Coronary artery (tissue), 2 donors: ENCODE measurements around the gene C19orf18.

Experiments
- DNase-seq: peaks from one replicate; pipeline ENCODE4 v3.0.0-alpha.2; 2017; ENCODE audit warnings: low spot score
- H3K27ac ChIP-seq, 2 donors: fragments of 200-600 bp; sonication (generic); one replicate each; pipeline ENCODE4 v1.5.1; 2016 to 2019
- H3K4me3 ChIP-seq: fragments of 200-600 bp; sonication (generic); 2 replicates; pipeline ENCODE4 v1.5.1; 2016; ENCODE audit warnings: mild to moderate bottlenecking, moderate library complexity
- CTCF ChIP-seq: fragments of 200-600 bp; sonication (generic); IDR thresholded peaks from one replicate; pipeline ENCODE4 v1.5.1; 2019; ENCODE audit warnings: antibody characterized with exemption

C19orf18 gene

GRCh38 chr19:57992841-57993240, 18.5 kb upstream of the C19orf18 start:
- DNase-seq = no peak
- H3K4me3 ChIP-seq = no peak overlapping the region
- no peak for TF ChIP-seq CTCF
- H3K27ac ChIP-seq = no peak overlapping the region

- TF ChIP-seq CTCF = no peak
These were observed 4.4 kb upstream of the C19orf18 start for GRCh38 chr19:57978586-57979289.

GRCh38 chr19:57964761-57965160, 9.6 kb downstream of the C19orf18 start:
- H3K27ac ChIP-seq = no peak overlapping the region
- DNase-seq = no peak
- no peak overlapping the region for H3K4me3 ChIP-seq
- TF ChIP-seq CTCF = no peak

More at GRCh38 chr19:57978586-57979289, 4.4 kb upstream of the C19orf18 start:
- H3K27ac ChIP-seq = no peak overlapping the region
- DNase-seq = no peak
- H3K4me3 ChIP-seq = peak overlapping the region; percentile 38

DNA sequence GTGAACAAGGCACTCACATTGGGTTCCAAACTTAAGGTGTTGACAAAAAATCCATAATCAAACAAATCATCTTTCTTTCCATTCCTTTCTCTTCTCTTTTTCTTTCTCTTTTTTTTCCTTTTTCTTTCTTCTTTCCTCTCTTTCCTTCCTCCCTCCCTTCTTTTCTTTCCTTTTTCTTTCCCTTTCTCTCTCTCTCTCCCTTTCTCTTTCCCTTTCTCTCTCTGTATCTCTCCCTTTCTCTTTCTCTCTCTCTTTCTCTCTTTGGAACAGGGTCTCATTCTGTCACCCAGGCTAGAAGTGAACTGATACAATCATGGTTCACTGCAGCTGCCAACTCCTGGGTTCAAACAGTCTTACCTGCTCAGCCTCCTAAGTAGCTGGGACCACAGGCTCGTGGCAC, 12.5 kb downstream of the C19orf18 start:
- DNase-seq = no peak
- no peak for TF ChIP-seq CTCF
- Histone ChIP-seq H3K4me3 (no peak overlapping the region), H3K27ac (no peak overlapping the region)

- Histone ChIP-seq H3K27ac (no peak overlapping the region), H3K4me3 (no peak overlapping the region)
- no peak for TF ChIP-seq CTCF
- DNase-seq = no peak
These were observed 19.3 kb downstream of the C19orf18 start for GRCh38 chr19:57954996-57955395.

- no peak for TF ChIP-seq CTCF
- no peak for DNase-seq
- Histone ChIP-seq H3K27ac (no peak overlapping the region), H3K4me3 (no peak overlapping the region)
These were observed 24.6 kb downstream of the C19orf18 start for GRCh38 chr19:57949702-57950101.

DNA sequence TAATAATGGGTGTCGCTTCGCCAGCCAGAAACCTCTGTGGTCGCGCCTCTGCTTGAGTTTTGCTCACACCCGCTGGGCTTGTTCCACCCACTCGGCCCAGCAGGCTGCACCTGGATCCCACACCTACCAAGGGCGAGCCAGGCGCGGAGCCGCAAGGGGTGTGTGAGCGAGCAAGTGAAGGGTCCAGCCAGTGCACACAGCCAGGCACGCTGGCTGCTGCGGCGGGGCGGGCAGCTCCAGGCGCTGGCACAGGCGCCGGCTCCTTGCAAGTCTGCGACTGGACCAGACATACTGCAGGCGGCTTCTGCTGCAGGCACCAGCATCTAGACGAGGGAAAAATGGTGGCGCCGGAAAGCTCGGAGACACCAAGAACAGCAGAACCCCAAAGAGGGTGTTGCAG, 25.0 kb downstream of the C19orf18 start:
- Histone ChIP-seq H3K27ac (no peak overlapping the region), H3K4me3 (no peak overlapping the region)
- no peak for TF ChIP-seq CTCF
- no peak for DNase-seq
